K562 (cell line): ENCODE data around the gene MYRIP. TPM values are rescaled to one million over a fixed set of nuclear protein-coding genes. Genes with fewer than 3 reads are reported as not detected.
A peak's percentile ranks its signal among the peaks of the same experiment; 100 is the strongest.

Source experiments
- CBX5 ChIP-seq: IDR thresholded peaks from 2 replicates; pipeline ENCODE4 v1.6.1; 2014; ENCODE audit warnings: low read depth, borderline replicate concordance
- CEBPG ChIP-seq, 3 experiments: fragments of 200-800 bp in 1 of 3; sonication (Bioruptor generic) in 1 of 3; sonication (generic) in 1 of 3; formaldehyde crosslinking in 1 of 3; IDR thresholded peaks in 2 of 3; conservative IDR thresholded peaks in 1 of 3; 2 replicates each; pipeline versions ENCODE4 v1.6.1 to v1.8.0; 2016 to 2022; ENCODE audit warnings: missing compliant biosample characterization in 2 of 3, missing genetic modification characterization in 2 of 3, mild to moderate bottlenecking in 1 of 3, missing genetic modification reagents in 1 of 3
- CREB3 ChIP-seq: fragments of 450-650 bp; conservative IDR thresholded peaks from 2 replicates; pipeline ENCODE4 v1.6.1; 2016; ENCODE audit warnings: missing genetic modification characterization, low read depth, mild to moderate bottlenecking, missing compliant biosample characterization, moderate library complexity
- ETS2 ChIP-seq: IDR thresholded peaks from 2 replicates; pipeline ENCODE4 v1.6.1; 2016; ENCODE audit warnings: borderline replicate concordance, missing genetic modification characterization, mild to moderate bottlenecking, moderate library complexity, missing compliant biosample characterization; ENCODE audit not compliant: poor library complexity, severe bottlenecking
- HES1 ChIP-seq: fragments of 450-650 bp; IDR thresholded peaks from 2 replicates; pipeline ENCODE4 v1.6.1; 2016; ENCODE audit warnings: low read depth, mild to moderate bottlenecking, moderate library complexity
- HINFP ChIP-seq: fragments of 450-650 bp; conservative IDR thresholded peaks from 2 replicates; pipeline ENCODE4 v1.6.1; 2016; ENCODE audit warnings: missing genetic modification characterization, low read depth, mild to moderate bottlenecking, control low read depth, missing compliant biosample characterization
- LARP7 ChIP-seq: fragments of 450-650 bp; IDR thresholded peaks from 2 replicates; pipeline ENCODE4 v1.6.1; 2016
- MEF2D ChIP-seq: conservative IDR thresholded peaks from 2 replicates; pipeline ENCODE4 v1.6.1; 2016; ENCODE audit warnings: low read depth, missing genetic modification characterization, missing compliant biosample characterization
- MTA1 ChIP-seq: fragments of 450-650 bp; IDR thresholded peaks from 2 replicates; pipeline ENCODE4 v1.6.1; 2017; ENCODE audit warnings: borderline replicate concordance
- MTA2 ChIP-seq: fragments of 450-650 bp; IDR thresholded peaks from 2 replicates; pipeline ENCODE4 v1.6.1; 2016; ENCODE audit warnings: low read depth
- NR2C1 ChIP-seq, 2 experiments: fragments of 450-650 bp; IDR thresholded peaks; 2 replicates each; pipeline ENCODE4 v1.6.1; 2017; ENCODE audit warnings: mild to moderate bottlenecking in 2 of 2, antibody characterized with exemption in 1 of 2, inconsistent platforms in 1 of 2, missing compliant biosample characterization in 1 of 2, missing genetic modification characterization in 1 of 2
- PHB2 ChIP-seq: fragments of 450-650 bp; IDR thresholded peaks from 2 replicates; pipeline ENCODE4 v1.6.1; 2017; ENCODE audit warnings: low read depth
- POLR2H ChIP-seq: IDR thresholded peaks from 2 replicates; pipeline ENCODE4 v1.6.1; 2016; ENCODE audit warnings: missing genetic modification characterization, low read depth, mild to moderate bottlenecking, control low read depth, missing compliant biosample characterization, moderate library complexity
- PTTG1 ChIP-seq: fragments of 450-650 bp; IDR thresholded peaks from 2 replicates; pipeline ENCODE4 v1.6.1; 2016; ENCODE audit warnings: low read depth, mild to moderate bottlenecking, missing genetic modification characterization, missing compliant biosample characterization
- PYGO2 ChIP-seq: fragments of 450-650 bp; IDR thresholded peaks from 2 replicates; pipeline ENCODE4 v1.6.1; 2016; ENCODE audit warnings: mild to moderate bottlenecking, missing genetic modification characterization, moderate library complexity, missing compliant biosample characterization
- RAD51 ChIP-seq: fragments of 450-650 bp; IDR thresholded peaks from 2 replicates; pipeline ENCODE4 v1.7.1; 2016; ENCODE audit warnings: low read depth, mild to moderate bottlenecking, borderline replicate concordance
- SIX5 ChIP-seq, 2 experiments: IDR thresholded peaks; 2 replicates each; pipeline ENCODE4 v1.6.1; 2011; ENCODE audit warnings: low read length in 2 of 2, borderline replicate concordance in 1 of 2, low read depth in 1 of 2, mild to moderate bottlenecking in 1 of 2, moderate library complexity in 1 of 2; ENCODE audit not compliant: insufficient read depth in 1 of 2
- WHSC1 ChIP-seq: IDR thresholded peaks from one replicate; pipeline ENCODE4 v1.6.1; 2012; ENCODE audit warnings: low read length, control low read depth, inconsistent platforms
- ZNF134 ChIP-seq: fragments of 250-450 bp; sonication (Bioruptor Pico); conservative IDR thresholded peaks from 2 replicates; pipeline ENCODE4 v1.4.0; 2020
- ZNF217 ChIP-seq: sonication (generic); formaldehyde crosslinking; IDR thresholded peaks from 2 replicates; pipeline ENCODE4 v1.8.0; 2022; ENCODE audit warnings: mild to moderate bottlenecking, missing genetic modification reagents
- ZNF277 ChIP-seq: fragments of 250-450 bp; sonication (Bioruptor Pico); IDR thresholded peaks from 2 replicates; pipeline ENCODE4 v1.8.0; 2022; ENCODE audit warnings: inconsistent platforms, mild to moderate bottlenecking, moderate library complexity, borderline replicate concordance
- ZNF584 ChIP-seq: fragments of 200-800 bp; sonication (Bioruptor generic); IDR thresholded peaks from 2 replicates; pipeline ENCODE4 v1.6.1; 2016; ENCODE audit warnings: low read depth, mild to moderate bottlenecking, missing genetic modification characterization, missing compliant biosample characterization
- ZSCAN32 ChIP-seq: fragments of 450-650 bp; formaldehyde crosslinking; IDR thresholded peaks from 2 replicates; pipeline ENCODE4 v1.4.0; 2020; ENCODE audit warnings: mild to moderate bottlenecking, moderate library complexity
- polyA plus RNA-seq, 8 experiments: library from polyadenylated mRNA; depleted of rRNA in 4 of 8; stranded (reverse) in 5 of 8; unstranded in 3 of 8; fragments of >200 nt; fragmentation: Nextera tagmentation in 2 of 8; fragmentation: Illumina TruSeq in 1 of 8; extraction: Ambion mirVana in 2 of 8; extraction: Trizol in 1 of 8; gene quantifications; 2 replicates each; pipeline versions ENCODE4 v1.2.1 to v1.2.3, GENCODE V29; 2011 to 2014; ENCODE audit warnings: inconsistent platforms in 1 of 8, missing spikeins in 1 of 8
- total RNA-seq, 7 experiments: library from RNA; depleted of rRNA in 6 of 7; stranded (reverse); fragments of >200 nt in 6 of 7; fragmentation: Illumina TruSeq in 2 of 7; extraction: Trizol in 2 of 7; gene quantifications; 2 replicates each; pipeline versions ENCODE4 v1.2.1 to v1.2.3, GENCODE V29; 2011 to 2021; ENCODE audit warnings: low replicate concordance in 1 of 7

Gene MYRIP
- total and polyA plus RNA-seq, 9 of the 15 experiments (the other 6 are each of a cell fraction or from before 2014, with no cell fraction given), result 0.03 to 0.12 TPM; not detected in 7

- TF ChIP-seq CBX5 (no peak), POLR2H (tag) (0 out of 2 replicates have a peak, but pooled peaks have one; percentile 15), HES1 (no peak), MTA1 (peak; percentile 73; the same call in 1 of the 2 replicates), LARP7 (no peak), ZNF134 (CRISPR knock-in tag) (no peak), ETS2 (no peak), NR2C1 (IDR thresholded peaks at IDR 0.05) (no peak), NR2C1 (tag; IDR thresholded peaks at IDR 0.05) (no peak), CREB3 (0 out of 2 replicates have a peak, but pooled peaks have one; percentile 74), ZNF584 (peak; percentile 77; the same call in 1 of the 2 replicates), SIX5 (IDR thresholded peaks at IDR 0.05; ENCODE audit: borderline replicate concordance in 1 of 2, insufficient read depth in 1 of 2, low read depth in 1 of 2, low read length in 2 of 2) (no peak), MEF2D (no peak), PYGO2 (tag) (0 out of 2 replicates have a peak, but pooled peaks have one; percentile 5), ZNF277 (CRISPR knock-in tag) (no peak), MTA2 (no peak), RAD51 (no peak), WHSC1 (no peak), ZNF217 (CRISPR knock-in tag) (no peak), PTTG1 (tag) (no peak), HINFP (no peak), PHB2 (no peak), ZSCAN32 (CRISPR knock-in tag) (no peak), CEBPG (CRISPR knock-in tag; IDR thresholded peaks at IDR 0.05) (0 out of 2 replicates have a peak, but pooled peaks have one; percentile 38), CEBPG (tag; conservative IDR thresholded peaks at IDR 0.05 in 1 of 2, IDR thresholded peaks at IDR 0.05 in 1 of 2) (peak; percentile 69 to 80)
Measured at GRCh38 chr3:40292637-40293349, 483.4 kb downstream of the MYRIP start (continued).
